ENCODE results near the gene FAF1.

FAF1 gene

GRCh38 chr1:50415235-50416149 is 544.6 kb downstream of the FAF1 start:
- DNase-seq (ENCODE audit: low read depth): no peak

- no peak for DNase-seq (ENCODE audit: low read depth)
Observed at GRCh38 chr1:50414853-50415234, 545.2 kb downstream of the FAF1 start.

GRCh38 chr1:50412813-50413476 is 547.1 kb downstream of the FAF1 start:
- no peak for DNase-seq (ENCODE audit: low read depth)

- DNase-seq (ENCODE audit: low read depth): no peak
Observed at GRCh38 chr1:50405814-50406213, 554.3 kb downstream of the FAF1 start.

- DNase-seq (ENCODE audit: low read depth): no peak
Observed at GRCh38 chr1:50393522-50394120, 566.4 kb downstream of the FAF1 start.

All from stimulated activated CD8-positive, alpha-beta memory T cell treated with anti-CD3 and anti-CD28 coated beads, Interleukin-7, amount 100 ng/mL, for 24 hours (primary cell).